GM21381 (cell line): ENCODE data around the gene KIAA1671.
"Not testable (repeated sequence)": the region's sequence is repeated elsewhere in the genome, so short reads cannot be mapped to it uniquely, and the experiment has no call there.

Experiments used
- ATAC-seq: cut with Tn5 transposase; IDR thresholded peaks from one replicate; pipeline ENCODE4 v1.9.1; 2021; ENCODE audit warnings: mild to moderate bottlenecking, moderate library complexity; ENCODE audit not compliant: unreplicated experiment

KIAA1671 gene

GRCh38 chr22:25212337-25212736 lies 259.8 kb downstream of the KIAA1671 start:
- no peak for ATAC-seq

GRCh38 chr22:25213221-25213620 lies 260.7 kb downstream of the KIAA1671 start:
- ATAC-seq, result no peak

- no peak for ATAC-seq
Observed at GRCh38 chr22:25216230-25216629, 263.7 kb downstream of the KIAA1671 start.

GRCh38 chr22:25219211-25219689 lies 266.7 kb downstream of the KIAA1671 start, which contains the start of gene CRYBB2:
Gene CRYBB2, plus strand, starts transcription at chr22:25219639. Its CDS starts 1,791 bp downstream, at chr22:25221430.
- ATAC-seq, result no peak

- no peak for ATAC-seq
Observed at GRCh38 chr22:25219948-25220442, 267.5 kb downstream of the KIAA1671 start.

- ATAC-seq, result no peak
Observed at GRCh38 chr22:25221790-25222189, 269.3 kb downstream of the KIAA1671 start.

- ATAC-seq, result no peak
Observed at GRCh38 chr22:25223269-25223850, 270.8 kb downstream of the KIAA1671 start.

- ATAC-seq, result no peak
Observed at GRCh38 chr22:25228822-25229221, 276.3 kb downstream of the KIAA1671 start.

GRCh38 chr22:25230760-25231159 lies 278.2 kb downstream of the KIAA1671 start:
- not testable (repeated sequence) for ATAC-seq

GRCh38 chr22:25232301-25232700 lies 279.8 kb downstream of the KIAA1671 start:
- ATAC-seq, result no peak

GRCh38 chr22:25233706-25234105 lies 281.2 kb downstream of the KIAA1671 start:
- ATAC-seq, result not testable (repeated sequence)

GRCh38 chr22:25235547-25236290 lies 283.2 kb downstream of the KIAA1671 start:
- peak; percentile 70 for ATAC-seq

- no peak for ATAC-seq
Observed at GRCh38 chr22:25236417-25236816, 283.9 kb downstream of the KIAA1671 start.

GRCh38 chr22:25237503-25237902 lies 285.0 kb downstream of the KIAA1671 start:
- no peak for ATAC-seq

GRCh38 chr22:25238058-25238457 lies 285.5 kb downstream of the KIAA1671 start:
- not testable (repeated sequence) for ATAC-seq
